T-helper 2 cell (primary cell): Measurements from ENCODE around the gene EVC2.
"Not testable (repeated sequence)": the region's sequence is repeated elsewhere in the genome, so short reads cannot be mapped to it uniquely, and the experiment has no call there.

ENCODE experiments used
- DNase-seq, 5 experiments: peaks; one replicate each; pipeline versions ENCODE4 v3.0.0 to v3.0.0-alpha.2; 2012 to 2022

Gene EVC2

GRCh38 chr4:5622596-5622995, 85.8 kb downstream of the EVC2 start:
- DNase-seq = no peak

GRCh38 chr4:5619913-5620625, 88.3 kb downstream of the EVC2 start:
- no peak for DNase-seq

- DNase-seq = no peak
Observed at GRCh38 chr4:5618051-5618960, 90.1 kb downstream of the EVC2 start.

- DNase-seq = no peak
Observed at GRCh38 chr4:5616331-5616950, 91.9 kb downstream of the EVC2 start.

- no peak for DNase-seq
Observed at GRCh38 chr4:5615496-5616075, 92.8 kb downstream of the EVC2 start.

GRCh38 chr4:5611750-5612149, 96.6 kb downstream of the EVC2 start:
- no peak for DNase-seq

- no peak for DNase-seq
Observed at GRCh38 chr4:5609306-5610007, 98.9 kb downstream of the EVC2 start.

- DNase-seq = not testable (repeated sequence)
Observed at GRCh38 chr4:5593828-5594227, 114.5 kb downstream of the EVC2 start.

- DNase-seq = no peak
Observed at GRCh38 chr4:5592272-5592671, 116.1 kb downstream of the EVC2 start.

- no peak for DNase-seq
Observed at GRCh38 chr4:5589495-5589894, 118.9 kb downstream of the EVC2 start.

GRCh38 chr4:5588046-5588445, 120.3 kb downstream of the EVC2 start:
- no peak for DNase-seq

GRCh38 chr4:5575941-5576340, 132.4 kb downstream of the EVC2 start:
- DNase-seq = no peak

GRCh38 chr4:5574386-5574785, 134.0 kb downstream of the EVC2 start:
- DNase-seq = no peak

GRCh38 chr4:5573965-5574364, 134.4 kb downstream of the EVC2 start:
- no peak for DNase-seq

- no peak for DNase-seq
Observed at GRCh38 chr4:5572751-5573150, 135.6 kb downstream of the EVC2 start.

GRCh38 chr4:5572114-5572513, 136.2 kb downstream of the EVC2 start:
- DNase-seq = no peak

GRCh38 chr4:5571646-5572045, 136.7 kb downstream of the EVC2 start:
- no peak for DNase-seq

- no peak for DNase-seq
Observed at GRCh38 chr4:5569451-5569850, 138.9 kb downstream of the EVC2 start.

GRCh38 chr4:5568931-5569330, 139.4 kb downstream of the EVC2 start:
- no peak for DNase-seq

GRCh38 chr4:5568336-5568735, 140.0 kb downstream of the EVC2 start:
- no peak for DNase-seq

GRCh38 chr4:5566991-5567390, 141.4 kb downstream of the EVC2 start:
- DNase-seq = no peak

GRCh38 chr4:5566526-5566925, 141.8 kb downstream of the EVC2 start:
- DNase-seq = no peak

- no peak for DNase-seq
Observed at GRCh38 chr4:5563856-5564255, 144.5 kb downstream of the EVC2 start.
